Measurements from ENCODE around the gene DEPDC5.
"Not testable (repeated sequence)": the region's sequence is repeated elsewhere in the genome, so short reads cannot be mapped to it uniquely, and the experiment has no call there.

The DEPDC5 gene

DNA sequence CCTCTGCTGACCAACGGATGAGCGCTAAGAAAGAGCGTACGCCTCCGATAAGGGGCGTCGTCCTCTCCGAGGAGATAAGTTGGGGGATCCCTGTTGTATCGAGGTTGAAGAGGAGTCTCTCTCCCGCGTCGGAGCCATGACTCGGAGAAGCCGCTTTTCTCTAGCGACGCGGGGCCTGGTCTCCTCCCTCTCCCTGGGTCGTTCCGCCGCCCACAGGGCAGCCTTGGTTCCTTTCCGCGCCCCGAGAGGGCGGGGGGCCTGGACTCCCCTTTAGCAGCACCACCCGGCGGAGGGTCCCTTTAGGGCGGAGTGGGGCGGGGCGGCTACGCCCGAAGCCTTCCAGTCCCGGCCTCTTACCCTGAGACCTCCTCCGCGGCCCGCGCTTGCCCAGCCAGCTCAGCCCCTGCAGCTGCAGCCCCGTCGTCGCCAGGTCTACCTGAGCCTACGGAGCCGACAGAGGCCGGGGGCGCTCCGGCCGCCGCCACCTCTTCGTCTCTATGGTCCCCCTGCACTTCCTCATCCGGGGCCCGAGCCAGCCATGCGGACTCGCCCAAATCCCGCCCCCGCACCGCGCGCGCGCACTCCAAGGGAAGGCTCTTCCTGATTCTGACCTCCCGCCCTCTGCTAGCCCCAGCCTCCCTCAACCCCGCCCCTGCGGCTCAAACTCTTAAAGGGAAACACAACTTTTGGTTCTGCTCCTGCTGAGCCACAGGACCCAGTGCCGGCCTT, 4.0 kb upstream of the DEPDC5 start, which contains the start of gene PRR14L:
PRR14L (minus strand) TSS at position 497 of the 729 bp plus-strand sequence. CDS start 11,272 bp downstream, outside the sequence.
- DNase-seq = peak; percentile 93

DNA sequence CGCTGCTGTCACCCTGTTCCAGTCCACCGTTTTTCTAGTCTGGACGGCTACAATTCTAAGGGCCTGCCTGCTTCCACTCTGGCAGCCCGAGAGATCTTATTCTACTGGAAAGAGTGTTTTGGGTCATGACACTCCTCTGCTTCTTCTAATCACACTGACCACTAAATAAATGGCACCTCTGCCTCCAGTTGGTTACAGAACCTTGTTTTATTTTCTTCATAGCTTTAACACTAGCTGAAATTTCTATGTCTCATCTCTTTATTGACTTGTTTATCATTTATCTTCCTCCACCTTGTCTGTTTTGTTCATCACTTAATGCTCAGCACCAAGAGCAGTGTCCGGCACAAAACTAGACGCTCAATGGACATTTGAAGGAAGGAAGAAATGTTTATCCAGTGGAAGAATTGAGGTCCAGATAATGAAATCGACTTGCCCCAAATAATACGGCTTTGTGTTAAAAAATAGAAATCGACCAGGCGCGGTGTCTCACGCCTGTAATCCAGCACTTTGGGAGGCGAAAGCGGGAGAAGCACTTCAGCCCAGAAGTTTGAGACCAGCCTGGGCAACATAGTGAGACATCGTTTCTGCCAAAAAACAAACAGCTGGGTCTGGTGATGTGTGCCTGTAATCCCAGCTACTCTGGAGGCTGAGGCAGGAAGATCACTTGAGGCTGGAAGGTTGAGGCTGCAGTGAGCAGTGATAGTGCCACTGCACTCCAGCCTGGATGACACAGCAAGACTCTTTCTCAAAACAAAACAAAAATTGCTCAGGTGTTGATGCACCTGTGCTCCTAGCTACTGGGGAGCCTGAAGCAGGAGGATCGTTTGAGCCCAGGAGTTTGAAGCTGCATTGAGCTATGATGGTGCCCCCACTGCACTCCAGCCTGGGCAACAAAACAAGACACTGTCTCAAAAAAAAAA, 3.2 kb upstream of the DEPDC5 start:
- DNase-seq = no peak

GRCh38 chr22:31752096-31752847, 1.5 kb upstream of the DEPDC5 start:
- DNase-seq = no peak

DNA sequence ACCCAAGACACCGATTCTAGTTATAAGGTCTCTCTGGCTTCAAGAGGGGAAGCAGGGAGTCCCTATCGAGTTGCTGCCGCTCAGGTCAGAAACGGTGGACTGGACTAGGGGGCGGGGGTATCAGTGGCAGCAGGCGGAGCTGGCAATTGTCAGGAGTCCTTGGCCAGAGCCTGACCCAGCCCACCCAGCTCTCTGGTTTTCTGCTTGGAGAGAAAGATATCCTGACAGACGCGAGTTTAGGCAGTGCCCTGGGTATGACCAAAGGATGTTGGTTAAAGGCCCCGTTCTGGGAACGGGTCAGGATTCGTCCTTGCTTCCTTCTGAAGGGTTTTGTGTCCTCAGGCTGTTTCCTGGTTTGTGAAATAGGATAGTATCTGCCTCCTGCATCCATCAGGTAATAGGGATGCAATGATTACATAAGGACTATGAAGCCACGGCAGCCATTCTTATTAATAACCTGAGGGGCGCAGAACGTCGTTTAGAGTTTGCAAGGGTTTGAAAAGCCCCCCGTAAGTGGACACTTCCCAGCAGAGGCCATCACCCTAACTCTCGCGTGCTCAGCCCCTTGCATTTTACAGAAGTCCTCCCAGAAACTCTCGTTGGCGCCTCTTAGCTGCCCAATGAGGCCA, 700 bp upstream of the DEPDC5 start:
- peak; percentile 63 for DNase-seq

- no peak for DNase-seq
Measured at GRCh38 chr22:31754813-31755212, 994 bp downstream of the DEPDC5 start.

DNA sequence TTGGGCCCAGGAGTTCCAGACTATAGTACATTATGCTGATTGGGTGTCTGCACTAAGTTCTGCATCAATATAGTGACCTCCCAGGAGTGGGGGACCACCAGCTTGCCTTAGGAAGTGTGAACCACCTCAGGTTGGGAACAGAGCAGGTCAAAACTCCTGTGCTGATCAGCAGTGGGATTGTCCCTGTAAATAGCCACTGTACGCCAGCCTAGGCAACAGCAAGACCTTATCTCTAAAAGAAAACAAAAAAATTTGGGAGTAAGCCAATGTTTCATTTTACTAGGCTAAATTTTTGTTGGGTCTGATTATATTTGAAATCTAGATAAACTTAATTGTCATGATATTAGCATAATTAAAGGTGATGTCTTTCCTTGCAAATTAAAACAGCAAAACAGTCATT, 3.4 kb downstream of the DEPDC5 start:
- DNase-seq = no peak

GRCh38 chr22:31758860-31759259, 5.0 kb downstream of the DEPDC5 start:
- DNase-seq = not testable (repeated sequence)

GRCh38 chr22:31764785-31765184, 11.0 kb downstream of the DEPDC5 start:
- no peak for DNase-seq

GRCh38 chr22:31768422-31769059, 14.7 kb downstream of the DEPDC5 start:
- no peak for DNase-seq

GRCh38 chr22:31773416-31773815, 19.6 kb downstream of the DEPDC5 start:
- no peak for DNase-seq

DNA sequence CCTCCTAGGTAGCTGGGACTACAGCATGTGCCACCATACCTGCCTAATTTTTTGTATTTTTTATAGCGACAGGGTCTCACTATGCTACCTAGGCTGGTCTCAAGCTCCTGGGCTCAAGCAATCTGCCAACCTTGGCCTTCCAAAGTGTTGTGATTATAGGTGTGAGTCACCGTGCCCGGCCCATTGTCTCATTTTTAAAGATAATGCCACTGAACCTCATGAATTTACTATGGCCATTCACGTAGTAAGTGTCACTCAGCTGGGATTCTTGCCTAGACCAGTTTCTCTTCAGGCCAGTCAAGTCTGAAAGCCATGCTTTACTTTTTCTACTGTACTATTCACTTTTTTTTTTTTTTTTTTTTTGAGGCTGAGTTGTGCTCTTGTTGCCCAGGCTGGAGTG, 22.4 kb downstream of the DEPDC5 start:
- no peak for DNase-seq

GRCh38 chr22:31789803-31790202, 36.0 kb downstream of the DEPDC5 start:
- DNase-seq = no peak

DNA sequence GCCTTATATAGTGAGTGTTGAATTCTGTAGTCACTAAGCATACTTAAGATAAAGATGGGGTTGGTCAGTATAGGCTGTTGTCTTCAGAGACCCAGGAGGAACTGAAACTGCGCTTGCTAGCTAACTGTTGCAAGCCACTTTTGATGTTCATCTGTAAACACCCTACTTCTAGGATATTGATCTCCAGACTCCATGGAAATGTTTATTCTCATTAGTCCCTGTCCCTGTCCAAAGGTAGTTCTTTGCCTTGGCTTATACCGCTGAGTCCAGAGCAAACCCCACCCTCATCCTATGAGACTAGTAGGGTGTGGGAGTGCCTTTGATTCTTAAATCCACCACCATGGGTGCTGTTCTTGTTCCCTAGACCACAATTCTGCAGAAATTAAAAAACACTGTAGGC, 36.4 kb downstream of the DEPDC5 start:
- no peak for DNase-seq

DNA sequence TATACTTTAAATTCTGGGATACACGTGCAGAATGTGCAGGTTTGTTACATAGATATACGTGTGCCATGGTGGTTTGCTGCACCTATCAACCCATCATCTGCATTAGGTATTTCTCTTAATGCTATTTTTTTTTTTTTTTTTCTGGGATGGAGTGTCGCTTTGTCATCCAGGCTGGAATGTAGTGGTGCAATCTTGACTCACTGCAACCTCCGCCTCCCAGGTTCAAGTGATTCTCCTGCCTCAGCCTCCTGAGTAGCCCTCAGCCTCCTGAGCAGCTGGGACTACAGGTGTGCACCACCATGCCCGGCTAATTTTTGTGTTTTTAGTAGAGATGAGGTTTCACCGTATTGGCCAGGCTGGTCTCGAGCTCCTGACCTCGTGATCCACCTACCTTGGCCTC, 45.5 kb downstream of the DEPDC5 start:
- not testable (repeated sequence) for DNase-seq

DNA sequence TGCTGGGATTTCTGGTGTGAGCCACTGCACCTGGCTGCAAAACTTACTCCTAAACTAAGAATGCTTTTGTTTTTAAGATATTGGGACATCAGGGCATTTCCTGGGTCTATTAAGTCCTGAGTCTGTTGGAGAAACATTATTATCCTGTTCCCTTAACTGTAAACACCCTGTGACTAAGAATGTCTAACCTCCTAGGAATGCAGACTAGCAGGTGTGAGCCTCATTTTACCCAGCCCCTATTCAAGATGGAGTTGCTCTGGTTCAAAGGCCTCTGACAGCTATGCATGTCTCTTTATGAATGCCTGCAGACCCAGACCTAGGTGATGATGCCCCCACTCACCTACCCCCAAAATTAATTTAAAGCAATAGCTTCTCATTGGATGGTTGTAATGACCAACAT, 46.2 kb downstream of the DEPDC5 start:
- no peak for DNase-seq

DNA sequence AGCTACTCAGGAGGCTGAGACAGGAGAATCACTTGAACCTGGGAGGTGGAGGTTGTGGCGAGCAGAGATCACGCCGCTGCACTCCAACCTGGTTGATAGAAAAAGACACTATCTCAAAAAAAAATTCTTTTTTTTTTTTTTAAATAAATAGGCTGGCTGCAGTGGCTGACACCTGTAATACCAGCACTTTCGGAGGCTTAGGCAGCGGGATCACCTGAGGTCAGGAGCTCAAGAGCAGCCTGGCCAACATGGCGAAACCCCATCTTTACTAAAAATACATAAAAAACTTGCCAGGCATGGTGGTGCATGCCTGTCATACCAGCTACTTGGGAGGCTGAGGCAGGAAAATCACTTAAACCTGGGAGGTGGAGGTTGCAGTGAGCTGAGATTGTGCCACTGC, 47.0 kb downstream of the DEPDC5 start:
- not testable (repeated sequence) for DNase-seq

DNA sequence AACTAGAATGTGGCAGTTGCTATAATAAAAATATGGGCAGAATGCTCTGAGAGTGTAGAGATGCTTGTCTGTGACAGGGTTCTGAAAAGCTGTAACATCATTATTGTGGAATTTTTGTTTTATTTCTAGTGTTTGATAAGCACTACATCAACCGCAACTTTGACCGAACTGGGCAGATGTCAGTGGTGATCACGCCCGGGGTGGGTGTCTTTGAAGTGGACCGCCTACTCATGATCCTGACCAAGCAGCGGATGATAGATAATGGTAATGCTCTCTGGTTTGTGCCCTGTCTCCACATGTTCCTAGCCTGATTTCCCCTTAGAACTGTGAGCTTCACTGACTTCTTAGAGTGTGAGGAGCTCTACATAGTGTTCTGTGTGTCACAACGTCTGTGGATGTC, 48.8 kb downstream of the DEPDC5 start:
- DNase-seq = no peak

DNA sequence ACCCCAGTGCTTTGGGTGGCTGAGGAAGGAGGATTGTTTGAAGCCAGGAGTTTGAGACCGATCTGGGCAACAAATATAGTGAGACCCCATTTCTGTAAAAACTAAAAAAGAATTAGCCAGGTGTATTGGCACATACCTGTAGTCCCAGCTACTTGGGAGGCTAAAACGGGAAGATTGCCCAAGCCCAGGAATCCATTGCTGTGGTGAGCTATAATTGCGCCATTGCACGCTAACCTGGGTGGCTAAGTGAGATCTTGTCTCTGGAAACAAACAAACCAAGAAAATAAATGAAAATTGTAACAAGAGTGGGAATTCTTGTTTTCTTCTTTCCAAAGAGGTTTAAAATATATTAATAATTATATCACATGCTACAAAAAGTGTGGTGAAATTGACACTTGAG, 52.9 kb downstream of the DEPDC5 start:
- DNase-seq = no peak

DNA sequence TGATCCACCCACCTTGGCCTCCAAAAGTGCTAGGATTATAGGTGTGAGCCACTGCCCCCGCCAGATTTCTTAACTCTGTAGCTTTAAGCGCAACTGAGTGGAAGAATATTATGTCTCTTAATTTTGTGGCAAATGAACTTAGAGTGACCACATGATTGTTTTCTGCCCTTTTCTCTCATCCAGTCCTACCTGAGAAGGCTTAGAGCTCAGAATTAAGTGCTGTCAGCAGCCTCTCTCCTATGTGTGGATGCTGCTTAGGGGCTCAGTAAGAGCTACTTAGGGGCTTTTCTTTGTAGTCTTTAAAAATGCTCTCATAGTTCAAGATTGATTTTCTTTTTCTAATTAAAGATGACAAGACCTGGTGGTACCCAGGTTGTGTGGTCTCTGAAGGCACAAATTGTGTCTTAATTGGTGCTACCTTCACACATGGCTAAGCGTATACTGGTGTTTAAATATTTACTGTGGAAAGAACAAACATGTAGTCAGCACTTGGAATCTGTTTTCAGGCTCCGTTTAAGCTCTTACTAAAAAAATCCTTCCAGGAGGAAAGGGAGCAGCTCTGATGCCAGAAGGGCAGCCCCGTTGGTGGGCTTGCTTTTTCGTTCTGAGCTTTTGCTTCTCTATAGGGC, 59.3 kb downstream of the DEPDC5 start:
- peak; percentile 68 for DNase-seq

- DNase-seq = not testable (repeated sequence)
Measured at GRCh38 chr22:31813898-31814297, 60.1 kb downstream of the DEPDC5 start.

GRCh38 chr22:31814942-31815341, 61.1 kb downstream of the DEPDC5 start:
- DNase-seq = no peak

DNA sequence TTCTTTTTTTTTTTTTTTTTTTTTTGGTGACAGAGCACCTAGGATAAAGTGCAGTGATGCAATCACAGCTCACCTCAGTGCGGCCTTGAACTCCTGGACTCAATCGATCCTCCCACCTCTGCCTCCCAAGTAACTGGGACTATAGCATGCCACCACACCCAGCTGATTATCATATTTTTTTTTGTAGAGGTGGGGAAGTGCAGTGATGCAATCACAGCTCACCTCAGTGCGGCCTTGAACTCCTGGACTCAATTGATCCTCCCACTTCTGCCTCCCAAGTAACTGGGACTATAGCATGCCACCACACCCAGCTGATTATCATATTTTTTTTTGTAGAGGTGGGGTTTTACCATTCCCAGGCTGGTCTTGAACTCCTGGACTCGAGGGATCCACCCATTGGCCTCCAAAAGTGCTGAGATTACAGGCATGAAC, 61.6 kb downstream of the DEPDC5 start:
- DNase-seq = not testable (repeated sequence)

Measured in NCI-H2029 (cell line).